GM12891 (cell line): ENCODE measurements around the gene GGPS1.
A peak's percentile ranks its signal among the peaks of the same experiment; 100 is the strongest.

ENCODE experiments used
- DNase-seq: peaks from one replicate; pipeline ENCODE4 v3.0.0; 2011; ENCODE audit warnings: low spot score; ENCODE audit not compliant: insufficient read length
- FAIRE-seq: peaks from 2 replicates; lab custom pipeline; 2011; peaks lifted over from hg19 to GRCh38; lab: Jason Lieb, UNC
- PAX5 ChIP-seq: IDR thresholded peaks from 2 replicates; pipeline ENCODE4 v1.6.1; 2011; ENCODE audit warnings: low read length, moderate library complexity, mild to moderate bottlenecking; ENCODE audit not compliant: insufficient read depth, severe bottlenecking
- POLR2A ChIP-seq: IDR thresholded peaks from 2 replicates; pipeline ENCODE4 v1.6.1; 2011; ENCODE audit warnings: low read depth, low read length, control low read depth
- POLR2AphosphoS5 ChIP-seq: IDR thresholded peaks from 2 replicates; pipeline ENCODE4 v1.6.1; 2011; ENCODE audit warnings: low read depth, low read length, control low read depth
- POU2F2 ChIP-seq: IDR thresholded peaks from 2 replicates; pipeline ENCODE4 v1.6.1; 2011; ENCODE audit warnings: low read depth, mild to moderate bottlenecking, control low read depth, low read length, moderate library complexity
- SPI1 ChIP-seq: IDR thresholded peaks from 2 replicates; pipeline ENCODE4 v1.6.1; 2011; ENCODE audit warnings: low read depth, low read length, control low read depth
- TAF1 ChIP-seq: IDR thresholded peaks from 2 replicates; pipeline ENCODE4 v1.6.1; 2011; ENCODE audit warnings: low read depth, low read length, control low read depth

Gene GGPS1

GRCh38 chr1:235319255-235319654 is 9.1 kb upstream of the GGPS1 start:
- DNase-seq: no peak
- TF ChIP-seq POLR2A: no peak
- no peak for TF ChIP-seq SPI1
- no peak for TF ChIP-seq TAF1
- no peak for TF ChIP-seq POLR2AphosphoS5
- no peak for TF ChIP-seq PAX5
- no peak for TF ChIP-seq POU2F2
- no peak for FAIRE-seq

GRCh38 chr1:235320521-235321179 is 7.7 kb upstream of the GGPS1 start:
- DNase-seq: no peak
- TF ChIP-seq TAF1: no peak
- TF ChIP-seq SPI1: no peak
- TF ChIP-seq POLR2A: no peak
- TF ChIP-seq PAX5: no peak
- TF ChIP-seq POLR2AphosphoS5: no peak
- TF ChIP-seq POU2F2: no peak
- no peak for FAIRE-seq

DNA sequence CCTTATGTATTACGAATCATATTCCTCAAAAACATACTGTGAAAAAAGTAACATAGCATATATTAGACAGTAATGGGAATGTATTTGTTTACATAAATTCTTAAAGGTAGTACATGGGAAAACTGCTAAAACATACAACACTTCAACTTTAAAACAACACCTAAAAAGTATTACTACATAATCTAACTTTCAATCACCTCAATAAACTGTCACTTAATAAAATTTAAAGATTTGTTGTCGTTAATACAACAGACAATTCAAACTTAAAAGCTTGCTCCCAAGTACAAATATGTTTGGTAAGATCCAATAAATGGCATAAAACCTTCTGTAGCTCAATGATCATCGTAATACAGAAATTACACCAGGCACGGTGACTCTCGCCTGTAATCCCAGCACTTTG is 4.1 kb upstream of the GGPS1 start:
- FAIRE-seq (no peak), DNase-seq (no peak)
- TF ChIP-seq SPI1 (no peak), POU2F2 (no peak), PAX5 (no peak), POLR2A (no peak), POLR2AphosphoS5 (no peak), TAF1 (no peak)

- no peak for TF ChIP-seq POLR2A
- TF ChIP-seq PAX5: no peak
- no peak for TF ChIP-seq TAF1
- TF ChIP-seq SPI1: no peak
- no peak for TF ChIP-seq POU2F2
- no peak for TF ChIP-seq POLR2AphosphoS5
- no peak for DNase-seq
- FAIRE-seq: no peak
Observed at GRCh38 chr1:235325139-235325538, 3.2 kb upstream of the GGPS1 start.

DNA sequence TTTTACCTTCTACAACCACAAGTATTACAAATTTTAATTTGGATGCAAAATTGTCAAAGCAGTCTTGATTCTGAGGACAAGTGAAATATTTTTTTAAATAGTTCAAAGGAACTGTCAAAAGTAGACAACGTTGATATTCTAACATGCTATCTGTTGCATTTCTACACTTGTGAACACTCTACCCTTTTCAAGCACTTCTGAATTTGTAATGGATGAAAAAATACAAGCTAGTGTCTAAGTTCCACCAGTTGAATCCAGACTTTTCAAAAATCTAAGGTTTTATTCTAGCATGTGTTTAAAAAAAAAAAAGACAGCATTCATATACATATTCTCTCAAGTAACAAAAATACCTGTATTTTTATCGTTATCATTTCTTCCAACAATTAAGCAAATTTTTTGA is 2.5 kb upstream of the GGPS1 start:
- FAIRE-seq (peak; percentile 16), DNase-seq (no peak)
- no peak for TF ChIP-seq PAX5
- no peak for TF ChIP-seq POLR2AphosphoS5
- no peak for TF ChIP-seq TAF1
- TF ChIP-seq SPI1: no peak
- no peak for TF ChIP-seq POLR2A
- TF ChIP-seq POU2F2: no peak

GRCh38 chr1:235326719-235327558 is 1.4 kb upstream of the GGPS1 start:
- DNase-seq (peak; percentile 22), FAIRE-seq (peak; percentile 86)
- TF ChIP-seq POU2F2: 0 out of 2 replicates have a peak, but pooled peaks have one; percentile 15
- TF ChIP-seq POLR2AphosphoS5: 0 out of 2 replicates have a peak, but pooled peaks have one; percentile 20
- peak; percentile 72 for TF ChIP-seq SPI1
- no peak for TF ChIP-seq PAX5
- no peak for TF ChIP-seq TAF1
- no peak for TF ChIP-seq POLR2A

DNA sequence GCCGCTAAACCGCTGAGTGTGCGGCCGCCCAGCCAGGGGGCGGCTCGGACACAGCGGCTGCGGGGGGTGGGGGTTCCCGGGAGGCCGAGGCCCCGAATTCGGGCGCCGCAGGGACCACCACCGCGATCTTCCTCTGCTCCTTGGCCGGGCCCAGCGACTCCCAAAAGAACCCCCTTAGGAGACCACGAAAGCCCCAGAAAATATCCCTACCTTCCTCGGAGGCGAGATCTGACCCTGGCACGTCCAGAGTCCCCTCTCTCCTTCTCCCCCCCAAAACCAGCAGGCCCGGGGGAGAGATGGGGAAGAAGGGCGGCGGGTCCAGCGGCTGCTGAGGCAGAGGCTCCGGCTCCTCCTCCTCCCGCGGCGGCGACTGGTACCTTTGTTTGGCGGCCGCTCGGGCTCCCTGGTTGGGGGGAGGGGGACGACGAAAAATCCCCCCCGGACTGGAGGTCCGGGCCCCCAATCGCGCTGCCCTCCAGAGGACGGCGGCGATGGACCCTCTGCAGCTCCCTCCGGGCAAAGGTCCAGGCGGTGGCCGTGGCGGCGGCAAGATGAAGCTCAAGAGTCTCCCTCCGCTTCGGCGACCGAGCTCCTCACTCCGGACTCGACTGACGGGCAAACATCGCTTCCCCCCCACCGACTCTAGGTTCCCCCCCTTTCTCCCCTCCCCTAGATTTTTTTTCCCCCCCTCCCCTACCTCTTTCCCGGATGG is 655 bp upstream of the GGPS1 start, which contains the start of gene ARID4B:
Gene ARID4B (minus strand): TSS at position 621 of the 712 bp plus-strand sequence. CDS start 1,260 bp downstream, outside the sequence.
- DNase-seq: peak; percentile 65
- FAIRE-seq: no peak
- no peak for TF ChIP-seq POLR2AphosphoS5
- TF ChIP-seq TAF1: peak; percentile 79; the same call in 1 of the 2 replicates
- TF ChIP-seq PAX5: no peak
- no peak for TF ChIP-seq POU2F2
- TF ChIP-seq POLR2A: no peak; the same call in 1 of the 2 replicates

- FAIRE-seq (no peak), DNase-seq (no peak)
- TF ChIP-seq POLR2AphosphoS5 (0 out of 2 replicates have a peak, but pooled peaks have one; percentile 3), SPI1 (no peak), PAX5 (no peak), TAF1 (no peak), POLR2A (no peak), POU2F2 (no peak)
Observed at GRCh38 chr1:235329139-235329902, 951 bp downstream of the GGPS1 start.
